HFF-Myc (cell line): ENCODE measurements around the gene RNF115.

Source experiments
- DNase-seq: peaks from one replicate; pipeline ENCODE4 v3.0.0-alpha.2; 2011; ENCODE audit warnings: low read depth; ENCODE audit errors: extremely low read depth
- H3K4me3 ChIP-seq: replicated peaks from 2 replicates; pipeline ENCODE4 v1.5.1; 2011; ENCODE audit warnings: low read depth, mild to moderate bottlenecking, control low read depth, low read length
- TF ChIP-seq, protein P1 (sequence below): IDR thresholded peaks from 2 replicates; pipeline ENCODE4 v1.5.1; 2012; ENCODE audit warnings: mild to moderate bottlenecking, low read depth, low read length, control low read depth; ENCODE audit errors: missing control alignments

RNF115 gene

GRCh38 chr1:145711213-145711651, 112.7 kb downstream of the RNF115 start:
- H3K4me3 ChIP-seq, result no peak overlapping the region
- TF ChIP-seq, protein P1, sequence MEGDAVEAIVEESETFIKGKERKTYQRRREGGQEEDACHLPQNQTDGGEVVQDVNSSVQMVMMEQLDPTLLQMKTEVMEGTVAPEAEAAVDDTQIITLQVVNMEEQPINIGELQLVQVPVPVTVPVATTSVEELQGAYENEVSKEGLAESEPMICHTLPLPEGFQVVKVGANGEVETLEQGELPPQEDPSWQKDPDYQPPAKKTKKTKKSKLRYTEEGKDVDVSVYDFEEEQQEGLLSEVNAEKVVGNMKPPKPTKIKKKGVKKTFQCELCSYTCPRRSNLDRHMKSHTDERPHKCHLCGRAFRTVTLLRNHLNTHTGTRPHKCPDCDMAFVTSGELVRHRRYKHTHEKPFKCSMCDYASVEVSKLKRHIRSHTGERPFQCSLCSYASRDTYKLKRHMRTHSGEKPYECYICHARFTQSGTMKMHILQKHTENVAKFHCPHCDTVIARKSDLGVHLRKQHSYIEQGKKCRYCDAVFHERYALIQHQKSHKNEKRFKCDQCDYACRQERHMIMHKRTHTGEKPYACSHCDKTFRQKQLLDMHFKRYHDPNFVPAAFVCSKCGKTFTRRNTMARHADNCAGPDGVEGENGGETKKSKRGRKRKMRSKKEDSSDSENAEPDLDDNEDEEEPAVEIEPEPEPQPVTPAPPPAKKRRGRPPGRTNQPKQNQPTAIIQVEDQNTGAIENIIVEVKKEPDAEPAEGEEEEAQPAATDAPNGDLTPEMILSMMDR, result no peak
- DNase-seq, result no peak

GRCh38 chr1:145710291-145711027, 113.4 kb downstream of the RNF115 start:
- TF ChIP-seq, protein P1, result no peak
- H3K4me3 ChIP-seq, result no peak overlapping the region
- no peak for DNase-seq

GRCh38 chr1:145708063-145708462, 115.8 kb downstream of the RNF115 start:
- no peak for DNase-seq
- TF ChIP-seq, protein P1, result no peak
- H3K4me3 ChIP-seq, result no peak overlapping the region

GRCh38 chr1:145707183-145707867, 116.6 kb downstream of the RNF115 start, which contains the start of gene PDZK1:
TSS of gene PDZK1 (minus strand) at chr1:145707368. CDS start at chr1:145688021, 19,347 bp downstream.
- TF ChIP-seq, protein P1, result no peak
- no peak within 1 kb of the TSS for H3K4me3 ChIP-seq
- DNase-seq, result no peak

DNA sequence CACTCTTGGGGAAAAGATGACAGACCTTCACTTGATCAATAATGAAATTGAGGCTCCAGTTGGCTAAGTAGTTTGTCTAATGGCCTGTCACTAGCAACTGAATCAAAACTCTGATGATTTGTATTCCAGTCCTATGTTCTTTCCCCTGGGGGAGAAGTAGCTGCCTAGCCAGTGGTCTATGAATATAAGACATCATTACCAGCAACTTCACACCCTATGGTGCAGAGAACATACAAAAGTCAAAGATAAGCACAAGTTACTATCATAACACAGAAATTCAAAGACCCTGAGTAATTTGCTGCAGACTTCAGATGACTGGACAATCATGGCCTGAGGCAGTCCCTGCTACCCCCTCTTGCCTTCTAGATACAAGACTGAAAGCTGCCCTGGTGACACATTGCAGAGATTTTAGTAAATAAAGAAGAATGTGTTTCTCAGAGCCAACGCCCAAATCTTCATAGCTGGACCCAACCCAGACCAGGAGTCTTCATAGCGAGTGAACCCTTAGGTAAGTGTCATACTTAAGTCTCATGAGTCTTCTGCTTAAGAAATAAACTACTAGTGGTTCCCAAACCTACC, 117.7 kb downstream of the RNF115 start:
- no peak for DNase-seq
- H3K4me3 ChIP-seq, result no peak overlapping the region
- TF ChIP-seq, protein P1, result no peak

DNA sequence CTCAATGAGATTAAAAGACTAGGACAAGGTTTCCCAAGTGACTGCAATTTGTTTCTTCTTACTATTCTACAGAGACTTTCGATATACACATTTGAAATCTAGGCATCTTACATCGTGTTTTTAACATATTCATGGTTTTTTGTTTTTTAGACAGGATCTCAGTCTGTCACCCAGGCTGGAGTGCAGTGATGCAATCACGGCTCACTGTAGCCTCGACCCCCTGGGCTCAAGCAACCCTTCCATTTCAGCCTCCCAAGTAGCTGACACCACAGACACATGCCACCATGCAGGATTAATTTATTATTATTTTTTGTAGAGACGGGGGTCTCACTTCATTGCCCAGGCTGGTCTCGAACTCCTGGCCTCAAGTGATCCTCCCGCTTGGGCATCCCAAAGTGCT, 118.3 kb downstream of the RNF115 start:
- no peak for DNase-seq
- TF ChIP-seq, protein P1, result no peak
- H3K4me3 ChIP-seq, result no peak overlapping the region
